Liver (tissue), 9 donors: ENCODE data around the gene DLX6. TPM values are rescaled to one million over a fixed set of nuclear protein-coding genes. Genes with fewer than 3 reads are reported as not detected.

Experiments used
- DNase-seq: peaks from one replicate; pipeline ENCODE4 v3.0.0-alpha.2; 2017; ENCODE audit warnings: low spot score
- H3K27ac ChIP-seq, 2 donors: one replicate each; pipeline ENCODE4 v1.7.0; 2013; ENCODE audit warnings: inconsistent platforms in 2 of 2, low read length in 2 of 2, control low read depth in 1 of 2, low read depth in 1 of 2, mild to moderate bottlenecking in 1 of 2
- H3K27me3 ChIP-seq, 4 donors: one replicate each; pipeline versions ENCODE4 v1.6.1 to v1.7.0; 2013; ENCODE audit warnings: low read length in 3 of 4, inconsistent platforms in 1 of 4, mild to moderate bottlenecking in 1 of 4, moderate library complexity in 1 of 4; ENCODE audit not compliant: control insufficient read depth in 4 of 4, insufficient read depth in 4 of 4
- H3K36me3 ChIP-seq, 4 donors: one replicate each; pipeline versions ENCODE4 v1.6.1 to v1.7.0; 2013; ENCODE audit warnings: low read length in 3 of 4, mild to moderate bottlenecking in 3 of 4, low read depth in 1 of 4, moderate library complexity in 1 of 4; ENCODE audit not compliant: control insufficient read depth in 4 of 4, insufficient read depth in 3 of 4
- H3K4me1 ChIP-seq, 4 donors: one replicate each; pipeline versions ENCODE4 v1.6.1 to v1.7.0; 2013; ENCODE audit warnings: low read length in 3 of 4, mild to moderate bottlenecking in 3 of 4, moderate library complexity in 1 of 4; ENCODE audit not compliant: control insufficient read depth in 4 of 4, insufficient read depth in 4 of 4
- H3K4me3 ChIP-seq, 3 donors: one replicate each; pipeline versions ENCODE4 v1.6.1 to v1.7.0; 2013; ENCODE audit warnings: low read length in 3 of 3, control low read depth in 1 of 3, low read depth in 1 of 3, mild to moderate bottlenecking in 1 of 3
- H3K9ac ChIP-seq, 2 donors: one replicate each; pipeline ENCODE4 v1.7.0; 2013; ENCODE audit warnings: low read length in 2 of 2, mild to moderate bottlenecking in 2 of 2, moderate library complexity in 2 of 2, control low read depth in 1 of 2, low read depth in 1 of 2
- H3K9me3 ChIP-seq, 4 donors: one replicate each; pipeline versions ENCODE4 v1.6.1 to v1.7.0; 2013; ENCODE audit warnings: low read length in 3 of 4; ENCODE audit not compliant: control insufficient read depth in 4 of 4
- ATF3 ChIP-seq: IDR thresholded peaks from 2 replicates; pipeline ENCODE4 v1.6.1; 2016; ENCODE audit warnings: antibody characterized with exemption
- EGR1 ChIP-seq, 2 donors: IDR thresholded peaks; 2 replicates each; pipeline ENCODE4 v1.6.1; 2016 to 2018; ENCODE audit warnings: antibody characterized with exemption in 2 of 2, low read depth in 2 of 2
- FOXA1 ChIP-seq: IDR thresholded peaks from 2 replicates; pipeline ENCODE4 v1.6.1; 2016; ENCODE audit warnings: antibody characterized with exemption
- FOXA2 ChIP-seq: IDR thresholded peaks from 2 replicates; pipeline ENCODE4 v1.6.1; 2016; ENCODE audit warnings: antibody characterized with exemption
- GABPA ChIP-seq, 2 donors: IDR thresholded peaks in 1 of 2; conservative IDR thresholded peaks in 1 of 2; 2 replicates each; pipeline ENCODE4 v1.6.1; 2016; ENCODE audit warnings: antibody characterized with exemption in 2 of 2, mild to moderate bottlenecking in 1 of 2, moderate library complexity in 1 of 2
- HNF4A ChIP-seq, 2 donors: conservative IDR thresholded peaks; 2 replicates each; pipeline ENCODE4 v1.6.1; 2016; ENCODE audit warnings: antibody characterized with exemption in 2 of 2, mild to moderate bottlenecking in 2 of 2
- JUND ChIP-seq, 2 donors: IDR thresholded peaks; 2 replicates each; pipeline ENCODE4 v1.6.1; 2016; ENCODE audit warnings: antibody characterized with exemption in 2 of 2
- MAX ChIP-seq: IDR thresholded peaks from 2 replicates; pipeline ENCODE4 v1.6.1; 2016; ENCODE audit warnings: antibody characterized with exemption
- NR2F2 ChIP-seq: IDR thresholded peaks from 2 replicates; pipeline ENCODE4 v1.6.1; 2016; ENCODE audit warnings: antibody characterized with exemption
- RAD21 ChIP-seq, 2 donors: IDR thresholded peaks; 2 replicates each; pipeline ENCODE4 v1.6.1; 2016; ENCODE audit warnings: antibody characterized with exemption in 2 of 2, mild to moderate bottlenecking in 2 of 2
- REST ChIP-seq: IDR thresholded peaks from 2 replicates; pipeline ENCODE4 v1.6.1; 2016; ENCODE audit warnings: antibody characterized with exemption, mild to moderate bottlenecking
- RXRA ChIP-seq, 2 donors: IDR thresholded peaks; 2 replicates each; pipeline ENCODE4 v1.6.1; 2017 to 2018; ENCODE audit warnings: antibody characterized with exemption in 2 of 2, mild to moderate bottlenecking in 1 of 2
- SP1 ChIP-seq: IDR thresholded peaks from 2 replicates; pipeline ENCODE4 v1.6.1; 2018; ENCODE audit warnings: antibody characterized with exemption, mild to moderate bottlenecking
- TAF1 ChIP-seq: conservative IDR thresholded peaks from 2 replicates; pipeline ENCODE4 v1.6.1; 2016; ENCODE audit warnings: antibody characterized with exemption, mild to moderate bottlenecking
- YY1 ChIP-seq: IDR thresholded peaks from 2 replicates; pipeline ENCODE4 v1.6.1; 2016; ENCODE audit warnings: antibody characterized with exemption, mild to moderate bottlenecking
- WGBS: extraction: QIAGEN DNeasy Blood & Tissue Kit; methylation state at CpG from one replicate; pipeline ENCODE4 v1.1.7; 2013; 5-methylcytosine and 5-hydroxymethylcytosine counted together
- polyA plus RNA-seq, 2 donors: library from polyadenylated mRNA; stranded (reverse) in 1 of 2; unstranded in 1 of 2; fragments of 200-250 nt in 1 of 2; fragments of >200 nt in 1 of 2; fragmentation: Nextera tagmentation in 1 of 2; extraction: Ambion mirVana in 1 of 2; gene quantifications; one replicate each; pipeline versions ENCODE4 v1.2.1 to v1.2.3, GENCODE V29; 2013 to 2015
- total RNA-seq, 2 donors: library from RNA; depleted of rRNA; stranded (reverse); fragments of >200 nt; gene quantifications; one replicate each; pipeline ENCODE4 v1.2.3, GENCODE V29; 2014
- TF ChIP-seq, protein P1 (sequence below): IDR thresholded peaks from 2 replicates; pipeline ENCODE4 v1.6.1; 2016; ENCODE audit warnings: antibody characterized with exemption
- TF ChIP-seq, protein P2 (sequence below): fragments of 150-350 bp; IDR thresholded peaks from 2 replicates; pipeline ENCODE4 v1.5.1; 2017; ENCODE audit warnings: improper control_type of control experiment, low read depth, low read length; ENCODE audit not compliant: missing input control
- donor health status: healthy.
- donor health status: healthy.
- donor health status: healthy.
- donor health status: healthy.
- donor health status: healthy.

DLX6 gene
- total and polyA plus RNA-seq, 4 donors = not detected

DNA sequence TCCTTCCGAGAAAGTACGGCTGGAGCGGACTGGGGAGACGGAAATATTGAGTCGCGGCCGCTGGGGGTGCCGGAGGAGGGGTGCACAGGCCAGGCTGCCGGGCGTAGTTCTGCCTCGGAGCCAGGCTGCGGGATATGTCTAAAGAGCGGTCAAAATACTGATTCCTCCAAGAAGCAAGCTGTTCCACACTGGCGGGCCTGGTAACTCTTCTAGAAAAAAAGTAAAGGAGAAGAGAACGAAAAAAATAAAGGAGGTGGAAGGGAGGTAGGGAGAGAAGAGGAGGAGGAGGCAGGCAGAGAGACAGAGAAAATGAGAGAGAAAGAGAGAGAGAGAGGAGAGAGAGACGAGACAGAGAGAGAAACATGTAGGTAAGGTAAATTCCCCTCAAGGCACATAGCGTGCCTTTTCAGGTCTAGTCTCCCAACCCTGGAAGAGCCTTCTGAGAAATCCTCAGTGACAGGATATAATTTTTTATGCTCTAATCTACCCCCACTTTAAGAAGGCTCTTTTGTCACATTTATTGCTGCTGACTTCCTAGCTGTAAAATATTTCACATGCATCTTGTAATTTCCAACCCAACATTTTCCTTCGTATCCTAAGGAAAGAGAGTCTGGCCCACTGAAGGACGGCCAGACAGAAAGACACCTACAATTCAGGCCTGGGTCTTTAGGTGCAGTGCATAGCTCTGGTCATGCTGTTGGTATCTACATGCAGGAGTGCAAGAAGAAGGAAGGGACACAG, 13.6 kb downstream of the DLX6 start:
- Histone ChIP-seq H3K27ac (no peak overlapping the region), H3K27me3 (peaks cover 3 to 46% (median 21%) of the 10 kb centered on the region in 4 donors), H3K4me1 (peaks cover 9 to 33% (median 18%) of the 10 kb centered on the region in 4 donors), H3K4me3 (no peak overlapping the region), H3K36me3 (no peaks in the 10 kb centered on the region), H3K9me3 (peaks cover 0 to 8% (median 1%) of the 10 kb centered on the region in 4 donors), H3K9ac (no peak overlapping the region)
- 11% methylated on average over 19 of the region's 19 CpGs for WGBS
- no peak for DNase-seq
- TF ChIP-seq ATF3 (no peak), REST (no peak), EGR1 (IDR thresholded peaks at IDR 0.05; ENCODE audit: low read depth in 2 of 2) (no peak), SP1 (no peak), GABPA (IDR thresholded peaks at IDR 0.05 in 1 of 2, conservative IDR thresholded peaks at IDR 0.05 in 1 of 2) (no peak), MAX (no peak), YY1 (no peak), RXRA (IDR thresholded peaks at IDR 0.05) (no peak), FOXA2 (no peak), HNF4A (conservative IDR thresholded peaks at IDR 0.05) (no peak), TAF1 (no peak), JUND (IDR thresholded peaks at IDR 0.05) (no peak), NR2F2 (no peak), RAD21 (IDR thresholded peaks at IDR 0.05) (no peak), FOXA1 (no peak)
- TF ChIP-seq, protein P1, sequence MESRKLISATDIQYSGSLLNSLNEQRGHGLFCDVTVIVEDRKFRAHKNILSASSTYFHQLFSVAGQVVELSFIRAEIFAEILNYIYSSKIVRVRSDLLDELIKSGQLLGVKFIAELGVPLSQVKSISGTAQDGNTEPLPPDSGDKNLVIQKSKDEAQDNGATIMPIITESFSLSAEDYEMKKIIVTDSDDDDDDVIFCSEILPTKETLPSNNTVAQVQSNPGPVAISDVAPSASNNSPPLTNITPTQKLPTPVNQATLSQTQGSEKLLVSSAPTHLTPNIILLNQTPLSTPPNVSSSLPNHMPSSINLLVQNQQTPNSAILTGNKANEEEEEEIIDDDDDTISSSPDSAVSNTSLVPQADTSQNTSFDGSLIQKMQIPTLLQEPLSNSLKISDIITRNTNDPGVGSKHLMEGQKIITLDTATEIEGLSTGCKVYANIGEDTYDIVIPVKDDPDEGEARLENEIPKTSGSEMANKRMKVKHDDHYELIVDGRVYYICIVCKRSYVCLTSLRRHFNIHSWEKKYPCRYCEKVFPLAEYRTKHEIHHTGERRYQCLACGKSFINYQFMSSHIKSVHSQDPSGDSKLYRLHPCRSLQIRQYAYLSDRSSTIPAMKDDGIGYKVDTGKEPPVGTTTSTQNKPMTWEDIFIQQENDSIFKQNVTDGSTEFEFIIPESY = no peak
- TF ChIP-seq, protein P2, sequence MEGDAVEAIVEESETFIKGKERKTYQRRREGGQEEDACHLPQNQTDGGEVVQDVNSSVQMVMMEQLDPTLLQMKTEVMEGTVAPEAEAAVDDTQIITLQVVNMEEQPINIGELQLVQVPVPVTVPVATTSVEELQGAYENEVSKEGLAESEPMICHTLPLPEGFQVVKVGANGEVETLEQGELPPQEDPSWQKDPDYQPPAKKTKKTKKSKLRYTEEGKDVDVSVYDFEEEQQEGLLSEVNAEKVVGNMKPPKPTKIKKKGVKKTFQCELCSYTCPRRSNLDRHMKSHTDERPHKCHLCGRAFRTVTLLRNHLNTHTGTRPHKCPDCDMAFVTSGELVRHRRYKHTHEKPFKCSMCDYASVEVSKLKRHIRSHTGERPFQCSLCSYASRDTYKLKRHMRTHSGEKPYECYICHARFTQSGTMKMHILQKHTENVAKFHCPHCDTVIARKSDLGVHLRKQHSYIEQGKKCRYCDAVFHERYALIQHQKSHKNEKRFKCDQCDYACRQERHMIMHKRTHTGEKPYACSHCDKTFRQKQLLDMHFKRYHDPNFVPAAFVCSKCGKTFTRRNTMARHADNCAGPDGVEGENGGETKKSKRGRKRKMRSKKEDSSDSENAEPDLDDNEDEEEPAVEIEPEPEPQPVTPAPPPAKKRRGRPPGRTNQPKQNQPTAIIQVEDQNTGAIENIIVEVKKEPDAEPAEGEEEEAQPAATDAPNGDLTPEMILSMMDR = no peak
